Panc1 (cell line): Measurements from ENCODE around the gene CAGE1. TPM values are rescaled to one million over a fixed set of nuclear protein-coding genes. Genes with fewer than 3 reads are reported as not detected.
A peak's percentile ranks its signal among the peaks of the same experiment; 100 is the strongest.

Experiments
- ATAC-seq: fragments of 200-7000 bp; cut with Tn5 transposase; 2 replicates; pipeline ENCODE4 v1.9.1; 2020; ENCODE audit warnings: mild to moderate bottlenecking, moderate library complexity
- BruUV-seq: library from RNA; stranded (reverse); fragments of 400-500 nt; replicated peaks from 2 replicates; lab custom pipeline; 2021; lab: Mats Ljungman, UMichigan
- CTCF ChIA-PET: fragments of 300-600 bp; sonication (Branson Sonifier 250); formaldehyde crosslinking; loops from one replicate; lab custom pipeline; 2022; ENCODE audit warnings: antibody characterized with exemption; lab: Charles Lee
- POLR2A ChIA-PET: fragments of 300-600 bp; sonication (Branson Sonifier 250); formaldehyde crosslinking; loops from one replicate; lab custom pipeline; 2022; ENCODE audit warnings: antibody characterized with exemption; lab: Charles Lee
- DNase-seq: peaks from one replicate; pipeline ENCODE4 v3.0.0-alpha.2; 2010; ENCODE audit warnings: low read depth, low spot score
- H3K27ac ChIP-seq: 2 replicates; pipeline ENCODE4 v1.5.1; 2011; ENCODE audit warnings: mild to moderate bottlenecking, low read length, inconsistent platforms
- H3K27me3 ChIP-seq: fragments of 200-500 bp; sonication (Bioruptor generic); 2 replicates; pipeline ENCODE4 v1.6.0; 2014; ENCODE audit warnings: low read length, inconsistent platforms; ENCODE audit not compliant: control insufficient read depth, insufficient read depth
- H3K36me3 ChIP-seq: fragments of 200-500 bp; sonication (Bioruptor generic); 2 replicates; pipeline ENCODE4 v1.5.1; 2014; ENCODE audit warnings: inconsistent platforms, mild to moderate bottlenecking, low read length, moderate library complexity; ENCODE audit not compliant: control insufficient read depth, insufficient read depth
- H3K4me1 ChIP-seq: 2 replicates; pipeline ENCODE4 v1.5.1; 2011; ENCODE audit warnings: inconsistent platforms, mild to moderate bottlenecking, low read length, moderate library complexity; ENCODE audit not compliant: control insufficient read depth, insufficient read depth
- H3K4me3 ChIP-seq, 2 experiments: 2 replicates each; pipeline ENCODE4 v1.5.1; 2011 to 2012; ENCODE audit warnings: low read depth in 2 of 2, low read length in 2 of 2, mild to moderate bottlenecking in 2 of 2, inconsistent platforms in 1 of 2, moderate library complexity in 1 of 2
- H3K9me3 ChIP-seq: fragments of 200-500 bp; sonication (Bioruptor generic); 2 replicates; pipeline ENCODE4 v1.5.1; 2014; ENCODE audit warnings: low read depth, mild to moderate bottlenecking, inconsistent platforms, low read length, moderate library complexity; ENCODE audit not compliant: control insufficient read depth, insufficient read depth
- POLR2AphosphoS5 ChIP-seq: IDR thresholded peaks from 2 replicates; pipeline ENCODE4 v1.6.1; 2012; ENCODE audit warnings: mild to moderate bottlenecking, low read depth, low read length, moderate library complexity
- SIN3A ChIP-seq: IDR thresholded peaks from 2 replicates; pipeline ENCODE4 v1.6.1; 2012; ENCODE audit warnings: low read depth, mild to moderate bottlenecking, low read length, moderate library complexity, borderline replicate concordance; ENCODE audit not compliant: insufficient read depth
- TCF7L2 ChIP-seq: IDR thresholded peaks from 2 replicates; pipeline ENCODE4 v1.6.1; 2011; ENCODE audit warnings: mild to moderate bottlenecking, low read depth, low read length, inconsistent platforms
- in situ Hi-C: cut with HindIII; loops from 2 replicates; pipeline ENCODE4 v1.10.0; 2016; ENCODE audit warnings: low sequenced_read_pairs, low pct_unique_long_range_greater_than_20kb
- intact Hi-C: fragments of 100-400 bp; cut with micrococcal nuclease; formaldehyde crosslinking; loops from one replicate; pipeline ENCODE4 v1.10.0; 2022; ENCODE audit not compliant: unreplicated experiment
- total RNA-seq: library from RNA; stranded (reverse); gene quantifications from one replicate; pipeline ENCODE4 v1.2.1, GENCODE V29; 2021; ENCODE audit not compliant: unreplicated experiment
- TF ChIP-seq, protein P1 (sequence below): fragments of 450-650 bp; IDR thresholded peaks from 2 replicates; pipeline ENCODE4 v1.5.1; 2017; ENCODE audit warnings: mild to moderate bottlenecking
- TF ChIP-seq, protein P2 (sequence below), 2 experiments: IDR thresholded peaks; 2 replicates each; pipeline ENCODE4 v1.6.1; 2011 to 2012; ENCODE audit warnings: low read depth in 2 of 2, control low read depth in 1 of 2, low read length in 1 of 2, mild to moderate bottlenecking in 1 of 2, moderate library complexity in 1 of 2; ENCODE audit not compliant: insufficient read depth in 1 of 2

CAGE1 gene
- total RNA-seq, 1 experiment from 2014 or later, result not detected

DNA sequence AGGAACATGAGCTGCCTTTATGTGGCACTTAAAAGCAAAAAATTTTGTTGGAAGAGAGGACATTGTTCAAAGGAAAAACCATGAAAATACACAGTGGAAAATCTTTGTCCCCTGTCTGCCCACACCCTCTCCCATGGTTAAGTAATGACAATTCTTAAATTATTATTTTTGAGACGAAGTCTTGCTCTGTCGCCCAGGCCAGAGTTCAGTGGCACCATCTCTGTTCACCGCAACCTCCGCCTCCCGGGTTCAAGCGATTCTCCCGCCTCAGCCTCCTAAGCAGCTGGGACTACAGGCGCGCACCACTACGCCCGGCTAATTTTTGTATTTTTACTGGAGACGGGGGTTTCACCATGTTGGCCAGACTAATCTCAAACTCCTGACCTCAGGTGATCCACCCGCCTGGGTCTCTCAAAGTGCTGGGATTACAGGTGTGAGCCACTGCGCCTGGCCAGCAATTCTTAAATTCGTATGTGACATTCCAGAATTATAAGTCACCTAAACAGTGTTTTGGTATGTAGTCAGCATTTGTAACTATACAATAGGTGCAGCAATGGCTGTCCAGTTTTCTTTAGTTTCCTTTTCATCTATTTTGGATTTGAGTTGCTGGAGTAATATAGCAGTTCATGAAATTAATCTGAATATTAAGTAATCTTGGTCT lies 75.9 kb downstream of the CAGE1 start:
- BruUV-seq, result TSS peak; percentile 99
- Histone ChIP-seq H3K9me3 (no peaks in the 10 kb centered on the region), H3K36me3 (peaks cover 9% of the 10 kb centered on the region), H3K27me3 (no peaks in the 10 kb centered on the region), H3K27ac (peak overlapping the region; percentile 83), H3K4me3 (peak overlapping the region; percentile 86 to 95), H3K4me1 (peaks cover 3% of the 10 kb centered on the region; the same call in 1 of the 2 replicates)
- no peak for ATAC-seq
- CTCF ChIA-PET, result no interaction called here
- intact Hi-C loops, result no loop called here
- TF ChIP-seq, protein P1, sequence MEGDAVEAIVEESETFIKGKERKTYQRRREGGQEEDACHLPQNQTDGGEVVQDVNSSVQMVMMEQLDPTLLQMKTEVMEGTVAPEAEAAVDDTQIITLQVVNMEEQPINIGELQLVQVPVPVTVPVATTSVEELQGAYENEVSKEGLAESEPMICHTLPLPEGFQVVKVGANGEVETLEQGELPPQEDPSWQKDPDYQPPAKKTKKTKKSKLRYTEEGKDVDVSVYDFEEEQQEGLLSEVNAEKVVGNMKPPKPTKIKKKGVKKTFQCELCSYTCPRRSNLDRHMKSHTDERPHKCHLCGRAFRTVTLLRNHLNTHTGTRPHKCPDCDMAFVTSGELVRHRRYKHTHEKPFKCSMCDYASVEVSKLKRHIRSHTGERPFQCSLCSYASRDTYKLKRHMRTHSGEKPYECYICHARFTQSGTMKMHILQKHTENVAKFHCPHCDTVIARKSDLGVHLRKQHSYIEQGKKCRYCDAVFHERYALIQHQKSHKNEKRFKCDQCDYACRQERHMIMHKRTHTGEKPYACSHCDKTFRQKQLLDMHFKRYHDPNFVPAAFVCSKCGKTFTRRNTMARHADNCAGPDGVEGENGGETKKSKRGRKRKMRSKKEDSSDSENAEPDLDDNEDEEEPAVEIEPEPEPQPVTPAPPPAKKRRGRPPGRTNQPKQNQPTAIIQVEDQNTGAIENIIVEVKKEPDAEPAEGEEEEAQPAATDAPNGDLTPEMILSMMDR, result no peak
- TF ChIP-seq TCF7L2, result peak; percentile 3; the same call in 1 of the 2 replicates
- DNase-seq, result no peak
- in situ Hi-C loops, result no loop called here
- POLR2A ChIA-PET, result no interaction called here

DNA sequence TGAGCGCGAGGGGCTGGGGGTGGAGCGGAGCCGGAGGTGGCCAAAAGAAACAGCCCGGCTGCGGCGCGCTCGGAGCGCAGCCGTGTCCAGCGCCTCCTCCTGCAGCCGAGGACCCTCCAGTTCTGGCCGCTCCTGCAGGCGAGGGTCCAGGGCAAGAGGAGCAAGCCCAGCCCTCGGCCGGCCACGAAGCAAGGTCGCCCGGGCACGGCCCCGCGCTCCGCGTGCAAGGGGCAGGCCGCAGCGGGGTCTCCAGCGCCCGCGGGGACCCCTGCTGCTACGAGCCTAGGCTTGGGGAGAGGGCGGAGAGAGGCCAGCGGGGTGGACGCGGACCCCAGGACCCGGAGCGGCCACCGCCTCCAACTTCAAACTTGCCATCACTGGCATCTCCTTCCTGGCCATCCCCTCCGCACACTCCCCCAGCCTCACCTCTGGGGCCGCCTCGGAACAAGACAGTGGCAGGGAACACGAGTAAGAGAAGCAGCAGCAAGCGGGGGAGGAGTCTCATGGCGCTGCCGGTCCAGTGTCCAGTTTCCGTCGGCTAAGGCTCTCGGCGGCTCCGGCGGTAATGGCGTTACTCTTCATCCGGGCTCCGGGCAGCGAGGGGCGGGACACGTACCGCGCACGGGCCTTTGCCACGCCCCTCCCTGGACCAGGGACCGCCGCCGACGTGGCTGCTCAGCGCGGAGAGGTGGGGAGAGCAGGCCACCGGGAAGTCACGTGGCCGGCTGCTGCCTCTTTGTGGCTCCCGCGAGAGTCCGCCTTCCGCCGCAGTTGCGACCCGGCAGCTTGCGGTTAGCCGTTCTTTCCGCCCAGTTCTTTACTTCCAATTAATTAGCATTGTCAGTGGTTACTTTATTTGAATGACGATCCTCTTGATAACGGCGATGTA lies 76.7 kb downstream of the CAGE1 start, which contains the start of gene SSR1:
Gene SSR1 (minus strand): TSS at position 584 of the 889 bp plus-strand sequence. CDS start 79 bp downstream, at position 505.
- BruUV-seq, result no TSS peak
- intact Hi-C loops (no loop called here), in situ Hi-C loops (no loop called here)
- ATAC-seq (peak; percentile 100), DNase-seq (peak; percentile 53)
- Histone ChIP-seq H3K27me3 (no peaks in the 10 kb centered on the region), H3K27ac (peak within 1 kb of the TSS; percentile 89), H3K9me3 (no peaks in the 10 kb centered on the region), H3K4me1 (peaks cover 3% of the 10 kb centered on the region; the same call in 1 of the 2 replicates), H3K36me3 (peaks cover 15% of the 10 kb centered on the region), H3K4me3 (peak within 1 kb of the TSS; percentile 86 to 95)
- TF ChIP-seq TCF7L2, result peak; percentile 77; the same call in 1 of the 2 replicates
- TF ChIP-seq, protein P2, sequence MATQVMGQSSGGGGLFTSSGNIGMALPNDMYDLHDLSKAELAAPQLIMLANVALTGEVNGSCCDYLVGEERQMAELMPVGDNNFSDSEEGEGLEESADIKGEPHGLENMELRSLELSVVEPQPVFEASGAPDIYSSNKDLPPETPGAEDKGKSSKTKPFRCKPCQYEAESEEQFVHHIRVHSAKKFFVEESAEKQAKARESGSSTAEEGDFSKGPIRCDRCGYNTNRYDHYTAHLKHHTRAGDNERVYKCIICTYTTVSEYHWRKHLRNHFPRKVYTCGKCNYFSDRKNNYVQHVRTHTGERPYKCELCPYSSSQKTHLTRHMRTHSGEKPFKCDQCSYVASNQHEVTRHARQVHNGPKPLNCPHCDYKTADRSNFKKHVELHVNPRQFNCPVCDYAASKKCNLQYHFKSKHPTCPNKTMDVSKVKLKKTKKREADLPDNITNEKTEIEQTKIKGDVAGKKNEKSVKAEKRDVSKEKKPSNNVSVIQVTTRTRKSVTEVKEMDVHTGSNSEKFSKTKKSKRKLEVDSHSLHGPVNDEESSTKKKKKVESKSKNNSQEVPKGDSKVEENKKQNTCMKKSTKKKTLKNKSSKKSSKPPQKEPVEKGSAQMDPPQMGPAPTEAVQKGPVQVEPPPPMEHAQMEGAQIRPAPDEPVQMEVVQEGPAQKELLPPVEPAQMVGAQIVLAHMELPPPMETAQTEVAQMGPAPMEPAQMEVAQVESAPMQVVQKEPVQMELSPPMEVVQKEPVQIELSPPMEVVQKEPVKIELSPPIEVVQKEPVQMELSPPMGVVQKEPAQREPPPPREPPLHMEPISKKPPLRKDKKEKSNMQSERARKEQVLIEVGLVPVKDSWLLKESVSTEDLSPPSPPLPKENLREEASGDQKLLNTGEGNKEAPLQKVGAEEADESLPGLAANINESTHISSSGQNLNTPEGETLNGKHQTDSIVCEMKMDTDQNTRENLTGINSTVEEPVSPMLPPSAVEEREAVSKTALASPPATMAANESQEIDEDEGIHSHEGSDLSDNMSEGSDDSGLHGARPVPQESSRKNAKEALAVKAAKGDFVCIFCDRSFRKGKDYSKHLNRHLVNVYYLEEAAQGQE (IDR thresholded peaks at IDR 0.05; ENCODE audit: insufficient read depth in 1 of 2, low read depth in 2 of 2, low read length in 1 of 2), result no peak
- peak; percentile 89 for TF ChIP-seq POLR2AphosphoS5
- peak; percentile 60; the same call in 1 of the 2 replicates for TF ChIP-seq SIN3A
- TF ChIP-seq, protein P1, result no peak
- CTCF ChIA-PET, result interaction anchor here (0.6 kb wide), 2 partner anchors 79 to 87 kb away, joined by 3 to 5 read pairs; no protein-coding TSS in a partner anchor
- POLR2A ChIA-PET, result interaction anchor here (0.6 kb wide), 1 partner anchor 246 kb away, joined by 8 read pairs; no protein-coding TSS in a partner anchor
